Lung microvascular endothelial cell (primary cell): Measurements from ENCODE around the gene SMIM44. TPM values are rescaled to one million over a fixed set of nuclear protein-coding genes. Genes with fewer than 3 reads are reported as not detected.
"Not testable (repeated sequence)": the region's sequence is repeated elsewhere in the genome, so short reads cannot be mapped to it uniquely, and the experiment has no call there.

Source experiments
- DNase-seq, 2 donors: peaks; one replicate each; pipeline versions ENCODE4 v3.0.0 to v3.0.0-alpha.2; 2010; ENCODE audit warnings: low read depth in 2 of 2
- total RNA-seq: library from RNA; depleted of rRNA; stranded (reverse); fragments of >200 nt; gene quantifications from 2 replicates; pipeline ENCODE4 v1.2.1, GENCODE V29; 2014

The SMIM44 gene
- total RNA-seq, 1 donor from 2014 or later: not detected

DNA sequence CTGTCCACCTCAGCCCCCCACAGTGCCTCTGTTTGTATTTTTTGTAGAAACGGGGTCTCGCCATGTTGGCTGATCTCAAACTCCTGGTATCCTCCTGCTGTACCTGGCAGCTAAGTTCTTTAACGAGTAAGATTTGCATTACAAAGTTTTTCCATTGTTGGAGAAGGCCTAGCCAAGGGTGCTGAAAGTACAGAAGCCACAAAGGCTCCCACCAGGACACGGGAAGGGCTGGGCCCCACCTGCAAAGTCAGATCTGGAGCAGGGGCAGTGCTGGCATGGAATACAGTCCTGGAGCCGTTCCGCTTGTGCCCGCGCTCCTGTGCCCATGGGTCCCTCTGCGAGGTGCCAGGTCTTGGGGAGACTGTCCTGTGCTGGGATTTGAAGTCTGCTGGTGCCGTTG is 35.0 kb upstream of the SMIM44 start:
- no peak for DNase-seq

DNA sequence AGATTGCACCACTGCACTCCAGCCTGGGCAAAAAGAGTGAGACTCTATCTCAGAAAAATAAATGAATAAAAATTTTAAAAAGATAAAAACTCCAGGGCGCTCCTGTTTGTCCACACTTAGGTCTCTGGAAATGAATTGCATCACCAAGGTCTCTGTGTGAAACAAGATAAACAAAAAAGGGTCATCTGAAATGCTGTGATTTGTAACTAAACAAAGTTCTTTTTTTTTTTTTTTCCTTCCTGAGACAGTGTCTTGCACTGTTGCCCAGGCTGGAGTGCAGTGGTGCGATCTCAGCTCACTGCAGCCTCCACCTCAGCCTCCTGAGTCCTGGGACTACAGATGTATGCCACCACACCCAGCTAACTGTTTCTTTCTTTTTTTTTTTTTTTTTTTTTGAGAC is 34.4 kb upstream of the SMIM44 start:
- no peak for DNase-seq

DNA sequence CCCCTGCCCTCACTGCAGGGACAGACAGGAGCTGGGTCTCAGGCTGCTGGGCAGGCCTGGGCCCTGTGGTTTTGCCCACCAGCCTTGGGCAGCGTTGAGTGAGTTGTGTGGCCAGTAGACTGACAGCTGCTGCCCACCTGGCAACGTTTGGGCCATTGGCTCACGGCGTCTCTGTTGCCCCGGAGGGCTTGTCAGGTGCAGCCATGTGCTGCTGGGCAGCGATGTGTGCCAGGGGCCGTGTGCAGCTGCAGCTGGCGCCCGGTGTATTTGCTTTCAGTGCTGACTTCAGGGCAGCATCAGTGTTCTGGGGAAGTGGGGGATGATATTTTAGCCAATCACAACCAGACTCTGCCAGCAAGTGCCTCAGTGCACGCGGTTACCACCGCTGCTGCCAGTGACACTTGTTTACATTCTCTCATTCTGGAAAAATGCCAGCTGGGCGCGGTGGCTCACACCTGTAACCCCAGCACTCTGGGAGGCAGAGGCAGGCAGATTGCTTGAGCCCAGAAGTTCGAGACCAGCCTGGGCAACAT is 33.5 kb upstream of the SMIM44 start:
- DNase-seq: peak in 1 of 2 donors; percentile 57

DNA sequence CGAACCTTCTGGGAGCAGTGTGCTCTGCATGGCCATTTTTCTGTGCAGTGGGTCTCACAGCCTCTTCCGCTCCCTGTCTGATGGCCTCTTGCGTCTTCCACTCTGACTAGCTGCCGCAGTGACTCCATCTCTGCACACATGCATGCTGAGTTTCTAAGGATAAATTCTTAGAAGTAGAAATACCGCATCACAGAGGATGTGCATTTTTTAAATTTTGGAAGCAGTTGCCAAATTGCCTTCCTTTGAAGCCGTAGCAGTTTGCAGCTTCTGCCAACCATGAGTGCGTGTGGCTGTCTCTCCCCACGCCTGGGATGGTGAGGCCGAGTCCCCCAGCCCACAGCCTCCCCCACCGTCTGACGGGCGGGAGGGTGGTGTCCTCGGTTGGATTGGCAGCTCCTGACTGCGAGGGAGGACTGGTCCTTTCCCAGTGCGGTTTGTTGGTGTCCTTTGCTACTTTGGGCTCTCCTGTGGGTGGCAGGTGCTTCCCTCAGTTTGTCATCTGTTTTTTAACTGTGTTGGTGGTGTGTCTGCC is 32.7 kb upstream of the SMIM44 start:
- DNase-seq: no peak

DNA sequence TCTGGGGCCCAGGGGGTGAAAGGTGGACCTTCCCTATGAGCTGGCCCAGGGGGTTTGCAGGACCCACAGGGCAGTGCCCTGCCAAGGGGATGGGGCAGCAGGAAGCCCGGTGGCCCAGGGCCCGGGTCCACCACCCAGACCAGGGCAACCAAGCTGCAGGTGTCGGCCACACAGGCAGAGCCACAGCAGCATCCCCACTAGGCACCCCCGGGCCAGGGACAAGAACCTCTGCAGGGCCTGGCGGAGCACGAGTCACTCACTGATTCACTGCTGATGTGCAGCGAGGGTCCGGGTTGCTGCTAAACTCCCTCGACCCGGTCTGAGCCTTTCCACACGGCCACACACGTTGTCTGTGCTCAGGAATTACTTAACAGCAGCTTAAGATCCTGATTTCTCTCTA is 31.7 kb upstream of the SMIM44 start:
- no peak for DNase-seq

DNA sequence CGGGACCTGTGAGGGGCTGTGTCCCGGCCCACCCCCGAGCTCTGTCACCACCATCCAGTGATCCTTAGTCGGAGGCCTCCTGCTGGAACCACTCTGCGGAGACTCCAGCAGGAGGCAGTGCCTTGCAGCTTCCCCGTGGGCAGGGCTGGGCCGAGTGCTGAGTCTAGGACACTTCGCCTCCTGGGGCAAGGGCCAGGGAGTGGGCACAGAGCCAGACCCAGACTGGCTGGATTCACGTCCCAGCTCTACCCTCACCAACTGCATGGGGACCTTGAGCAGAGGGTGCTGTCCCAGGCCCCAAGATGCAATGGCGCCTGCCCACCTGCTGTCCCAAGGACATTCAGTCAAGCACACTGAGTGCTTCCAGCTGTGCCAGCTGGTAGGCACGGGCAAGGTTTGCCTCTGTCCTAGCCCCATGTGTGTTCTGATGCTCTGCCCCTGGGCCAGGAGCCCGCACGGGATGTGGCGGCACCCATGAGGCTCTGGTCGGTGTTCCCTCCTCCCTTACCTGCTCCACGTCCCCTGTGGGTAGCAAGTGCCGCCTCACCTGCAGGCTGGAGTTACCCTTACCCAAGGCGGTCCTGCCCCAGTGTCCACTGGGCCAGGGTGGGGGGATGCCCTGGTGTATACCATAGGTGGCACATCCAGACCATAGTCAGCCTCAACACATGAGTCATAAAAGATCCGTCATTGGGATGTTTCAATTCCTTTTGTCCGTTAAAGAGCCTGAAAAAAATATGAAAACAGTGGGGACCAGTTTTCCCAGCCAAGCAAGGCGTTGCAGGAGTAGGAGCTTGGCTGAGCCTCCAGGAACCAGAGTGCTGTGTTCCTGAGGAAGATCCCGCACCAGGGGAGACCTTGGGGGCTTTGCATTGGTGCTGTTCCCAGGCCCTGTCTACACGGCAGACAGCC is 30.2 kb upstream of the SMIM44 start:
- DNase-seq: no peak

DNA sequence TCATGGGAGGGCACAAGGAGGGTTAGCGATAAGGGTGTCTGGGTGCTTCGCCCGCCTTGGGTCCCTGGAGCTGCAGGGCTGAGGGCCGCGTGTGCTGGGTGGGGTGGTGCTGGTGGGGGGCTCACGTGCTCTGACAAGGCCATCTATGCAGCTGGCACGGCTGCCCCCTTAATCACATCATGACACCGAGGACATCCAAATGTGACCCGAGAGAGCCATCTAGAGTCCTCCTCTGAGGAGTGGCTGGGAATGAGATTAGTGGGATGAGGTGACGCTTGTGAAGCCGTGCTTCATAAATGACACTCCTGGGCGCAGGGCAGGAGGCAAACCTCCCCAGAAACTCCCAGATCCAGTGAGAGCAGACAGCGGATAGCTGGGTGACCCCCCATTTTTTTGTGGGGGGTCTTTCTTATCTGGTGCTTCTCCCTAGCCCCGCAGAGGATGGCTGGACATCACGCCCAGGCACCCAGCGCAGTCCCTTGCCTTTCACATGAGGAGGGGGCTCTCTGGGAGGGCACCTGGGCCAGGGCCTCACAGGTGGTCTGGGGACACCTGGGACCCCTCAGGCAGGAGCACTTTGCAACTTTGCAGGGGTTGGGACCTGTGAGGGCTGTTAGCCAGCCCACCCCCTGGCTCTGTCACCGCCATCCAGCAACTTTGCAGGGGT is 29.5 kb upstream of the SMIM44 start:
- DNase-seq: no peak

DNA sequence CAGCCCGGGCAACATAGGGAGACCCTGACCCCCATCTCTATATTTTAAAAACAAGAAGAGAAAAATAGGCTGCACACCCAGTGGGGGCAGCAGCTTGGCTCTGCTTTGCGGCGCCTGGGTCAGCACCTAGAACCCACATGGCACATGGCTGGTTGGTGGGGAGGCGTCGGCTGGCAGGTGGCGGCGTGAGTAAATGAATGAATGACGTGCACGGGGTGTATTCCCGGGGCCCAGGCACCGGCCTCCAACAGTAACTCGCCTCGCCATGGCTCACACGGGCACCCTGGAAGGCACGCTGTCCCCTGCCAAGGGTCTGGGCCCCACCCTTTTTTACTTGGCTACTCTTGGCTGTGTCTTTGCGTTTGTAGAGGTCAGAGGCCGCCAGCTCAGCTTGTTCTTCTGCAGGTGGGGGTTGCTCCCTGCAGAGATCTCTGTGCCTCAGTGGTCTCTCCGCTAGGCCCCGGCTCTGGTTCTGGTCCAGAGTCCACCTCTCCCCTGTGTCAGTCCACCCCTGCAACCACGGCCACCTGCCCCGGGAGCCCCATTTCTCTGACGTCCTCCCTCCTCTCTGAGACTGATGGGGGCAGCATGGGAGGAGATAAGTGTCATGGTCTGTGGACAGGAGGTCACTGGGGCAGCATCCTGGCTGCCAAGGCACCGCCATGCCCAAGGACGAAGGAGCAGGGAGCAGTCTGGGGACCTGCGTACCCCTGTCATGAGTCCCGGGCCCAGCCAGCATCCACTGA is 28.4 kb upstream of the SMIM44 start:
- no peak for DNase-seq

DNA sequence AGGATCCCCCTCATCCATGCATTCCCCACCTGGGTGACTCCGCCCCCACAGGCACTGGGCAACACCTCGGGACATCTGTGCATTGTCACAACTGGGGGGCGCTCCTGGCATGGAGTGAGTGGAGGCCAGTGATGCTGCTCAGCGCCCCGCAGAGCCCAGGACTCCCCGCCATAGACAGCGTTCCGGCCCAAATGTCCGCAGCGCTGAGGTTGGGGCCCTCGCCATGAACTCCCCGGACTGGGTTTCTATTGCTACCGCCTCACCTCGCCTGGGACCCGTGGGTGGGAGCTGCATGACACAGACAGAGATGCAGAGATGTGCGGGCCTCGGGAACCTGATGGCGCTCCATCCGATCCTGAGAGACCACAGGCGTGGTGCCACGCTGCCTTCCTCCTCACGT is 27.5 kb upstream of the SMIM44 start:
- no peak for DNase-seq

DNA sequence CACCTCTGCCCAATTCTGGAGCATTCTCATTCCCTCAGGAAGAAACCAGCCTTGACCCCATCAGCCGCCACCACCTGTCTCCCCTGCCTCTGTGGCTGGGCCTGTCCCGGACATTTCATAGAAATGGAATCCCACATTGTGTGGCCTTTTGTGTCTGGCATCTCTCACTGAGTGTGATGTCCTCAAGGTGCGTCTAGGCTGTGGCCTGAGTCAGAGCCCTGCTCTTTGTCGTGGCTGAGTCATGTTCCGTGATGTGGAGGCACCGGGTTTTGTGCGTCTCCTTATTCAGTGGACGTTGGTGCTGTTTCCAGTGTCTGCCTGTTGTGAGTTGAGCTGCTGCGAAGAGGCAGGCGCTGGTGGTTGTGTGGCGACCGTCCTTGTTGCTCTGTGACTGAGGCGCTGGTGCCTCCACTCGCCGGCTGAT is 26.3 kb upstream of the SMIM44 start:
- DNase-seq: peak in 1 of 2 donors; percentile 83

DNA sequence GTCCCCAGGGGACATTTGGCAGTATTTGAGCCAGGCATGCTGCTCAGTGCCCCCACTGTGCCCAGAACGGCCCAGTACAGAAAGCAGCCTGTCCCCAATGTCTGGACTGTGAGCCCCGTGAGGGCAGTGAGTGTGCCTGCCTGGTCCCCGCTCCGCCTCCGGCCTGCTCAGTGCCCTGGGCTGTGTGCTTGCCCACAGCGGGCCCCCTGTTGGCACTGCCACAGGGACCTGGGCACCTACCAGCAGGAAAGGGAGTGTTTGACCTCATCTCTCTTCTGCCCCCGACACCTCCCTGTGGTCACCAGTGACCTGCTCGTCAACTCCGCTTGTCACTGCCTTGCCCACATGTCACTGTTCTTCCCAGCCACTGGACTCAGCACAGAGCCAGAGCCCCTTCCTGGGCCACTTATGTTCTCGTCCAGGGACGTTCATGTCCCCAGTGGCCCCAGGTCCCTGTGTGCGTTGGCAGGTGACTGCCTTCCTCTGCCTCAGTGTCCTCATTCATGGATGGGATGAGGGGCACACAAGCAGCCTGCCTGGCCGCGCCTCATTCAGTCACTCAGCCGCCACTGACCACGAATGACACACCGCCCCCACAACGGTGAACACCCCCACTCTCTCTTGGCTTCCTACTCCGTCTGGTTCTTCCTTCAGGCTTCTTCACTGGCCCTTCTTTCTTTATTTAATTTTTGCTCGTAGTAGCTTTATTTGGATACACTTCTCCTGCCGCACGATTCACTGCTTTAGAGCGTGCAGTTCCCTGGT is 25.7 kb upstream of the SMIM44 start:
- DNase-seq: no peak

DNA sequence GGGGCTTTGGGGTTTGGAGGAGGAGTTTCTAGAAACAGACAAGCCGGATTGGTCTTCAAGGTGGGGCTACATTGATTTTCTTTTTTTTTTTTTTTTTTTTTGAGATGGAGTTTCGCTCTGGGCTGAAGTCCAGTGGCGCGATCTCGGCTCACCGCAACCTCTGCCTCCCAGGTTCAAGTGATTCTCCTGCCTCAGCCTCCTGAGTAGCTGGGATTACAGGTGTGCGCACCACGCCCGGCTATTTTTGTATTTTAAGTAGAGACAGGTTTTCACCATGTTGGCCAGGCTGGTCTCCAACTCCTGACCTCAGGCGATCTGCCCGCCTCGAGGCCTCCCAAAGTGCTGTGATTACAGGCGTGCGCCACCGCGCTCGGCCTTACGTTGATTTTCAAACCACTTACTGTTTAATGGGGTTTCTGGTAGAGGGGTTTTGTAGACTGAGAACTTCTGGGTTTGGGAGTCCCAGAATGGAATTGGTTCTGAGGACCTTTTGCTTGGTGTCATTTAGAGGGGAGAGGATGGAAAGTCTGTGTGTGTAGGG is 24.9 kb upstream of the SMIM44 start:
- not testable (repeated sequence) for DNase-seq

DNA sequence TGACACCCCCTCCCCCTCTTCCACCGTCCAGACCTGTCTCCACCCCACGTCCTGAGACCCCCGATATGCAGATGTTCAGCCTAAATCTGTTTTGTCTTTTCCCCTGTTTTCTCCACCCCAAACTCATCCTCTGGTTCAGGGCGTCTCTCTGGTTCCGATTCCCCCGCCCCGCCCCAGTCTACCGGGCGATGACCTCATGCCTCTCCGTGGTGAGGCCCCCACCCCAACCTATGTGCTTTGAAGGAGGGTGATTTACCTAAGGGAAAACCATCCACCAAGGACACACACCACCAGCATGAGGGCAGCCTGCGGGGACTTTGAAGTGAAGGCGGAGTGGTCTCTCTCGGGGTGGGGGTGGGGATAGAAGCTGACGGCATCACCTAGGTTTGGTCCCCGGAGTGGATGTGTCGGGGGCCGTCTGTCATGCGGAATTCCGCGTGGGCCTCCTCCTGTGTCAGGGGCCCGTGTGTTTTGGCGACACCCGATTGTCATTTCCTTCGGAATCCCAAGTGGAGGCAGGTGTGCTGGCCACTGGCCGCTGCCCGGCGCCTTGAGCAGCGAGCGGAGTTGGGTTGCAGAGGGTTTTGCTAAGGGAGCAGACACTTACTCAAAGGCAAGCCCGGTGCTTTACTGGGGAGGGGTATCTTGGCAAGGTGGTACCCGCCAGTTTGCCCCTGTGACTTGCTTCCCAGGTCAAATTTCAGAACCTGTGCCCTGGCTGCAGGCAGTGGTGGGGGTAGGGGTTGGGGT is 24.3 kb upstream of the SMIM44 start:
- peak in 1 of 2 donors; percentile 30 for DNase-seq

DNA sequence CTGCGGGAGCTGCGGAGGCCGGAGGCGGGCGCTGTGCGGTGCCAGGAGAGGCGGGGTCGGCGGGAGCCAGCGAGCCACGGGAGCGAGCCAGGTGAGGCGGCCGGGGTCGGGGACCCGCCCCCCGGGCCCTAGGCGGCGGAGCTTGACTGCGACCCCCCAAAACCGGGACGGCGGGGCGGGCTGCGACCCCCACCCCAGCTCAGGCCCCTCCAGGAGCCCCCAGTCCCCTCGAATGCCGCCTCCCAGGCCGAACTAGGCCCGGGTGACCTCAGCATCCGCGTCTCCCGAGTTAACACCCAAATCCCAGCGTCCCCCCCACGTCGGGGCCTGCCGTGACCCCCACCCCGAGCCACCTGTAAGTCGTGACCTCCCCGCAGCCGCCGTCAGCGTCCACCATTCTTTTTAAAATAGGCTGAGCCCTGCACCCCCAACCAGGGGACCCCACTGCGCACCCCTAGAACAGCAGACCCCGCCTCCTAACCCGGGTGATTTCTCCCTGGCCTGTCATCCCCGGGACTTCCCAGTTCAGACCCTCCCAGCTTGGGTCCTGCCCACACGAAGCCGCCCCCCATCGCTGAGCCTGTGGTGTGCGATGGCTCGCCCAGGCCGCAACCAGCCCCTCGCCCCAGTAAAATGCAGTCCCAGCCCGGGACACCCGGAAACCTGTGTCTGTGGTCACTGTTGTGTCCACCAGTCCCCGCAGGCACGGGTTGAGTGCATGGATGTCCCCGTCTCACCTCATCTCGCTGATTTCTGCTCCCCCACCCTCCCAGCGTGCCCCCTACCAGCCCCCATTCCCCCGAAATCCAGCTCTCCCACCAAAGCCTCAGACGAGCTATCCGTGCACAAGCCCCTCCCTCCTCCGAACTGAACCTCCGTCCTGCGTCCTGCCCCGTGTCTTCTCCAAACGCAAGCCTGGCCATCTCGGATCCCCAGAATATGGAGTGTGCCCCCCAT is 23.4 kb upstream of the SMIM44 start:
- DNase-seq: peak; percentile 34 to 35

DNA sequence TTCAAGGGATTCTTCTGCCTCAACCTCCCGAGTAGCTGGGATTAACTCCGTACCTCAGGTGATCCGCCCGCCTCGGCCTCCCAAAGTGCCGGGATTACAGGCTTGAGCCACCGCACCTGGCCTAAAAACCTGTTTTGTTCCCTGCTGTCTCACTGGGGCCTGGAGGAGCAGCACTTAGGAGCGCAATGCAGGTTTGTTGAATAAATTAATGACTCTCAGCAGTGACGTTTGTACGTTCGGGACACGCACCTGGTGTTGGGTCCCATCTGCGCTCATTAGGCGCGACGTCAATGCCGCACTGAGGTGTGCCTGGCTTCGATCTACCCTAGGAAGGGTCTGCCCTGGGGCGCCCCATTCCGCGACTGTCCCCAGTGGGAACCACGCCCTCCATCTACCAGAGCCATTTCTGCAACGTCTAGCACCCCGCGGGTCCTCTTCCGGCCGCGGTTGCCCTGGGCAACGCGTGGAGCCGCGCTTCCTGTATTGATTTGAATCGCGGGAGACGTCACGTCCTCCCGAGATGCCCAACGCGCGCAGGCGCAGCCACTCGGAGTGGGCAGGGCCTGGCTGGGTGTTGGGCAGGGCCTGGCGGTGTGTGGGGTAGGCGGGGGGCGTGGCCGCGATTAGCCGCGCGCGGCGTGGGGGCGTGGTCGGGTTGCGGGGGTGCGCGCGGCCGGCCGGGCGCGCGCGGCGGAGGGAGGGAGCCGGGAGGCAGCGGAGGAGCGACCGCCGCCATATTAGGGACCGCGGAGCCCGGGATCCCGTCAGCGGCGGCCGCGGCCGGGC is 22.6 kb upstream of the SMIM44 start, which contains the start of gene FZR1:
TSS of gene FZR1 (plus strand) at position 714 of the 786 bp plus-strand sequence. CDS start 16,679 bp downstream, outside the sequence.
- peak; percentile 98 to 99 for DNase-seq

DNA sequence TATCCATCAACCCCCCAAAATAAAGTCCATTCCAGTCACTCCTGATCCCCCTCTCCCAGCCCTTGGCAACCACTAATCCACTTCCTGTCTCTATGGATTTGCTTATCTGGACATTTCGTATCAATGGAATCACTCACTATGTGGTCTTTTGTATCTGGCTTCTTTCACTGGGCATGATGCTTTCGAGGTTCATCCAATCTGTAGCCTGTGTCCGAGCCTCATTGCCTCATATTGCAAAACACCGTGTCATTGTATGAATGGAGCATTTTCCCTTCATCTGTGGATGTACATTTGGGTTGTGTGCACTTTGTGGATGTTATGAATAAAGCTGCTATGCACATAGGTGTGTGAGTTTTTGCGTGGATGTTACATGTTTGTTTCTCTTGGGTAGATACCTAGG is 21.5 kb upstream of the SMIM44 start:
- DNase-seq: no peak

DNA sequence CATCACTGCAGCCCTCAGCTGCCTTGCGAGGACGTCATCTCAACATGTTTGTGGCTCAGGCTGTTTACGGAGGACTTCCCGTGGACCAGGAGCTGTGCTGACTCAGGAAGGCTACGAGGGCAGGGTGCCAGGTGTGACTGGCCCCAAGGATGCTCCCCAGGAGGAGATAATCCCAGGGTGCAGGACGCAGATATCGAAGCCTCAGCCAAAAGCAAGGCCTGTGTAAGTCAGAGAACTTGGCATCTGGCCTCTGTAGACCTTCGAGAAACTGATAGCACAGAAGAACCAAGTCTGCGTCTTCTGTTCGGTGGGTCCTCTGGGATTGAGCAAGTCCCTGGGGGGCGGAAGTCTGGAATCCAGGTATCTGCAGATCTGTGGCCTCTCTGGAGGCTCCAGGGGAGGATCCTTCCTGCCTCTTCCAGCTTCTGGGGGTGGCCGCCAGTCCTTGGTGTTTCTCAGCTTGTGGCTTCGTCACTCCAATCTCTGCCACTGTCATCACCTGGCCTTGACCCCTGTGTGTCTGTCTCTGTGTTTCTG is 19.9 kb upstream of the SMIM44 start:
- DNase-seq: peak in 1 of 2 donors; percentile 39
